Stimulated activated naive CD4-positive, alpha-beta T cell treated with Interleukin-2 at 50 U/mL for 16 hours (primary cell): ENCODE measurements around the gene ACTL6B.
"Not testable (repeated sequence)": the region's sequence is repeated elsewhere in the genome, so short reads cannot be mapped to it uniquely, and the experiment has no call there.

Source experiments
- DNase-seq: peaks from one replicate; lab custom pipeline; 2025; lab: John Stamatoyannopoulos, UW

The ACTL6B gene

DNA sequence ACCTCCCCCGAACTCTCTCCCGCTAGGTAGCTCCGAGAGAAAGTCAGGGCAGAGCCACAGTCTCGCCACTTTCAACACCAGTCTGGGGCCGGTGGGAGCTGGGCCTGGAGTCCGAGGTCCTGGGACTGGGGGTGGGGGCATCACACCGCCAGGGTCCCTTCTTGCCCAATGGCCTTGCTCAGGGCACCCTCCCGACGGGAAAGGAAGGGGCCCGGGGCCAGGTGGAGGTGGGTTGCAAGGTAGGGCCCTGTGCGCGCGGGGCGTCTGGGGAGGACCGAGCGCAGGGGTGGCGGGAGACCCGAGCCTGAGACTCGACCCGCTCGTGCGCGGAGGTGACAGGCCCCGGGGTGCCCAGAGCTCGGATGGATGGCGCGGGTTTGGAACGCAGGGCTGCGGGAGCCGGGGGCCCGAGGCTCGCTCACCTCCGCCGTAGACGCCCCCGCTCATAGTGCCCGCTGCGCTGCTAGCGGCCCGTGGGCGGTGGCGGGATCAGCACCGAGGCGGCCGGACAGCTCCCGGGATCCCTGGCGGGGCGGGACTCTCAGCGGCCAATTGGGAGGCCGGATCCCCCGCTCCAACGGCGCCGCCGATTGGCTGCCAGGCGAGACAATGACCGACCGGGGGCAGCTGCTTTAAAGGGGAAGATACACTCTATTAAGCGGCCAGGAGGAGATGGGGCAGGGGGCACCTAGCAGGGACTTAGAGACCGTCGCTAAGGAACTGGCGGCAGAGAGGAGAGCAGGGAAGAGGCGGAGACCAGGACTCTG is at the start of gene ACTL6B:
Gene ACTL6B, minus strand, starts transcription at position 541 of the 767 bp plus-strand sequence. Its CDS starts 94 bp downstream, at position 447.
- peak; percentile 37 for DNase-seq

DNA sequence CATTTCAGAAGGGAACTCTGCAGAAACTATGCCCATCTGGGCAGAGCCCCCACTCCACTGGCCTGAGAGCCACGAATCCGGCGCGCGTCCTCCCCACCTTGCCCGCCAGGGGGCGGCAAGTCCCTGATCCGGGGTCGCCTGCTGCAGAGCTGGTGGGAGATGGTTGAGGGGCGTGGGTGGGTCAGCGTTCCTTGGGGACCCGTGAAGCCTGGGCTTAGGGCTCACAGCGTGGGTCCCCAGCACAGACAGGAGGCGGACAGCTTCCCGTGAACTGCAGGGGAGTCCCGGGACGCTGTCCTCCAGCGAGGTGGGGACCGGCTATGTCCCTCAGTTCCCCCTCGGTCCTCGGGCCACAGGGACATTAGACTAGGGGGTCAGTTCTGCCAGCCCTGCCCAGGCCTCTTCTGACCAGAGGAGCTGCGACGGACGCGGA is 49.1 kb upstream of the ACTL6B start:
- peak; percentile 62 for DNase-seq

DNA sequence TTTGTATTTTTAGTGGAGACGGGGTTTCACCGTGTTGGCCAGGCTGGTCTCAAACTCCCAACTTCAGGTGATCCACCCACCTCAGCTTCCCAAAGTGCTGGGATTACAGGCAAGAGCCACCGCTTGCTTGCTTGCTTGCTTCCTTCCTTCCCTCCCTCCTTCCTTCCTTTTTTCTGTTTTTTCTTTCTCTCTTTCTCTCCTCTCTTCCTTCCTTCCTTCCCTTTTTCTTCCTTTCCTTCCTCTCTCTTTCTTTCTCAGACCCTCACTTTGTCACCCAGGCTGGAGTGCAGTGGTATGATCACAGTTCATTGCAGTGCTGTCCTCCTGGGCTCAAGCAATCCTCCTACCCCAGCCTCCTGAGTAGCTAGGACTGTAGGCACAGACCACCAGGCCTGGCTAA is 44.8 kb upstream of the ACTL6B start:
- not testable (repeated sequence) for DNase-seq

DNA sequence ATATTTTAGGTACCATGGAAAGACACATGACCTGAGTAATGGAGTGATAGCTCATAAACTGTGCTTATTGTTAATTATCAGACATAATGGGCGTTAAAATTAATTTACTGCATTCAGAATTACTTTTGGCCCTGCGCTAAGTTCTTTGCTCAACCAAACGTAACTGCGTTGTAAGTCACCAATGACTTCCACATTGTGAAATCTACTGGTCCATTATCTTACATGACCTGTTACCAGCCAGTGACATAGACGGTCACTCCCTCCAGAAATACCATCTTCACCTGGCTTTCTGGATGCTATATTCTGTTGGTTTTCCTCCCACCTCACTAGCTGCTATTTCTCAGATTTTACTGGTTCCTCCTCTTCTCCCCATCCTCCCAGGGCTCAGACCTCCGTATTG is 42.8 kb upstream of the ACTL6B start:
- DNase-seq, result no peak

DNA sequence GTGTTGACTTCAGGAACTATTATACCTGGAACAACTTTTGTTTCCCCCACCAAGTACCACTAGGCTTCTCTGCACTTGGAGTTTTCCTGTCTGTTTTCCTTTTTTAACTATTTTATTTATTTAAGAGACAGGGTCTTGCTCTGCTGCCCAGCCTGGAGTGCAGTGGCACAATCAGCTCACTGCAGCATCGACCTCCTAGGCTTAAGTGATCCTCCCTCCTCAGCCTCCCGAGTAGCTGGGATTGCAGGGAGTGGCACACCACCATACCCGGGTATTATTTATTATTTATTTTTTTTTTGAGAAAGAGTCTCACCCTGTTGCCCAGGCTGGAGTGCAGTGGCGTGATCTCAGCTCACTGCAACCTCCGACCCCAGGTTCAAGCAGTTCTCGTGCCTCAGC is 39.9 kb upstream of the ACTL6B start:
- no peak for DNase-seq

DNA sequence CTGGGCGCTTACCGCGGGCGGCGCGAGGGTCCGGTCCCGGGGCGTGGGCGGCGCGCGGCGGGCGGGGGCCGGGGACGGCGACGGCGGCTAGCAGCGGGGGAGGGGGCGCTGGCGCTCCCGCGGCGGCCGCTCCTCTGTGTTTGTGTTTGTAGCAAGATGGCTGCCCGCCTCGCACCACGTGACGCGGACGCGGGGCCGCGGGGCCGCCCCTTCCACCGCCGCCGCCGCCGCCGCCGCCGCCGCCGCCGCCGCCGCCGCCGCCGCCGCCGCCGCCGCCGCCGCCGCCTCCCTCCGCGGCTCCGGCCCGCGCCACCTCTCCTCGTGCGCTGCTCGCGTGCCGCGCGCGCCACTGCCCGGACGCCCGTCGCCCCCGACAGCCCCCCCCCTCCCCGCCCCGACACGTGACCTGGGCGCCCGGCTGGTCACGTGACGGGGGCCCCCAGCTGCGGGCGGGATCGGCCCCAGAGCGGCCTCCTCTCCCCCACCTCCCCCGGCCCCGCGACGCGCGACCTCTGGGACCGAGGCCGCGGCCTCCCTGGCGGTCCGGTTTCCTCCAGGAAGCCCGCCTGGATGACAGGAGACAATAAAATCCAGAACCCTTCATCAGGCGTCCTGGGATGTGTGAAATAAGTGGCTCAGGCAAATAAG is 38.0 kb upstream of the ACTL6B start, which contains the start of gene GIGYF1:
Gene GIGYF1, minus strand, starts transcription at position 153 of the 648 bp plus-strand sequence. CDS start 6,012 bp downstream, outside the sequence.
- DNase-seq, result peak; percentile 78

DNA sequence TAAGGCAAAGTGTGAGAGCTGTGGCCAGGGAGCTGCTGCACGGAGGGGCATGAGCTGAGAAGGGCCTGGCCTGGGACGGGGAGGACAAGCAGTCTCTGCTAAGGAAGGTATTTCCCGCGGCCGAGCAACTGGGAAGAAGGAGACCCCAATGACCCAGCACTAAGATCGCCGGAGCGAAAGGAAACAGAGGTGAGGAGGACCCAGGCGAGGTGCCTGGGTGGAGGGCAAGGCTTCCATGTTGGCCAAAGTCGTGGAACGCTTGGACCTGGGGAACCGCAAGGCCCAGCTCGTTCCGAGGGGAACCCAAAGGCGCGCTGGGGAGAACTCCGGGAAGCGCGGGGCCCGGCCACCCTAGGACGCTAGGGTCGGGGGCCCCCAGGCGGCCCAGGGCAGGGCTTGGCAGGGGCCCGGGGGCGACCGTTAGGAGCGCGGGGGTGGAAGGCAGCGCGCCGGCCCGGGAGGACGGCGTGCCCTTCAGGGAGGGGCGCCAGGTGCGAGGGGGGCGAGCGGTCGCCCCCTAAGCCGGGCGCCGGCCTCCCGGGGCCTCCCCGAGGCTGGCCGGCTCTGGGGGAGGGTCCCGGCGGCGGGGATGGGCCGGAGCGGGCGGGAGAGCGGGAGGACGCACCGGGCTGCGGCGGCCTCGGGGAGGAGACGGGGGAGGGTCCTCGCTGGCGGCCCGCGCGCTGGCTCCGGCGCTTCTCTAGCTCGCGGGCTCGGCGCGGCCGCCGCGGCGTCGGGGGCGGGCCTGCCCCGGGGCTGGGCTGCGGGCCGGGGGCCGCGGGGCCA is 37.3 kb upstream of the ACTL6B start:
- no peak for DNase-seq

DNA sequence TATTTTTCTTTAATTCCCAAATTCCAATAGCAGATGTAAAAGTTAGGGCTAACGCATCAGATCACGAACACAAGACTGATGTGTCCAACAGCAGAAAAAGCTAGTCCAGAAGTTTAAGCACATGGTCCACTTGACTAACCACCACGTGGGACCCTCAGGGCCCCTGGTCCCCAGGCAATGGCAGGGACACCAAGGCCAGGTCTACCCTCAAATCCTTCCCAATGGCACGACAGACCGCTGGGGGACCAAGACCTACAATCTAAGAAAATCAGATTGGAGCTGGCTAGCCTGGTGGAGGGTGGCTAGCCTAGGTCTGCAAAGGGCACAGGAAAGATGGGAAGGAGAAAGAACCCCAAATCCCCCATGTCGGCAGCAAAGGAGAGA is 36.3 kb upstream of the ACTL6B start:
- no peak for DNase-seq

DNA sequence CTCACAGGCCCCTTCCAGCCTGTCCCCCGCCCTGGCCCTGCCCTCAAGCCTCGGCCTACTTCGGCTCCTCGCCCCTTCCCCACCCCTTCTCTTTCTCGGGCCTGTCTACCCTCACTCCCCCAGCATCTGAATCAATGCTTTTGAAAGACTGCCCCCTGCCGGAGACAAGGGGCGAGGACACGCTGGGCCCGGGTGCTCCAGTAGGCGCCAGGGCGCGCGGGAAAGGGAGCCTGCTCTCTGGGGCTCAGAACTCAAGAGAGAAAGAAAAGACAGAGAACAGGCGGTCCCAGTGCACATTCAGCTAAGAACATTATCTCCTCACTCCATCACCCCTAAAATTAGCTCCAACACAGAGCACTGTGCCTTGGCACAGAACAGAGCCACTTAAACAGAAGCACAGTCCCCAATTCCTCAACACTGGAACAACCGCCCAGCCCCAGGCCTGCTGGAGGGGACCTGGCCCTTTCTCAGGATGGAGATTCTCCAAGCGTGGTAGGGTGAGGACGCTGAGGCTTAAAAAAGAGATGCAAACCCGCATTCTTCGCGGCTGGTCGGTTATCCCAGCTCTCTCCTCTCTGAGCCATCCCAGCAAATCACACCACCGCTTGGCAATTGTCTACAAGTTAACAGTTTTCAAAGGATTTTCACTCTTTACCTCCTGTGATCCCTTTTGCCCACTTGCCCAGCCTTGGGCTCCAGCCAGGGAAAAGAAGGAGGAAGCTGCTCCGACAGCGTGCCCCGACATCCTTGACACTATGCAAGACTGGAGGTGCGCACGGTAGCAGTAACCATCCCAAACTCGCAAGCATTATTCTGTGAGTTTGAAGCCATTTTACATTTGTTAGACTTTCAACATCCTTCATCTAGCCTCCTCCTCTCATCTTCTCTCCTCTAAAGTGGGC is 35.7 kb upstream of the ACTL6B start:
- peak; percentile 75 for DNase-seq

DNA sequence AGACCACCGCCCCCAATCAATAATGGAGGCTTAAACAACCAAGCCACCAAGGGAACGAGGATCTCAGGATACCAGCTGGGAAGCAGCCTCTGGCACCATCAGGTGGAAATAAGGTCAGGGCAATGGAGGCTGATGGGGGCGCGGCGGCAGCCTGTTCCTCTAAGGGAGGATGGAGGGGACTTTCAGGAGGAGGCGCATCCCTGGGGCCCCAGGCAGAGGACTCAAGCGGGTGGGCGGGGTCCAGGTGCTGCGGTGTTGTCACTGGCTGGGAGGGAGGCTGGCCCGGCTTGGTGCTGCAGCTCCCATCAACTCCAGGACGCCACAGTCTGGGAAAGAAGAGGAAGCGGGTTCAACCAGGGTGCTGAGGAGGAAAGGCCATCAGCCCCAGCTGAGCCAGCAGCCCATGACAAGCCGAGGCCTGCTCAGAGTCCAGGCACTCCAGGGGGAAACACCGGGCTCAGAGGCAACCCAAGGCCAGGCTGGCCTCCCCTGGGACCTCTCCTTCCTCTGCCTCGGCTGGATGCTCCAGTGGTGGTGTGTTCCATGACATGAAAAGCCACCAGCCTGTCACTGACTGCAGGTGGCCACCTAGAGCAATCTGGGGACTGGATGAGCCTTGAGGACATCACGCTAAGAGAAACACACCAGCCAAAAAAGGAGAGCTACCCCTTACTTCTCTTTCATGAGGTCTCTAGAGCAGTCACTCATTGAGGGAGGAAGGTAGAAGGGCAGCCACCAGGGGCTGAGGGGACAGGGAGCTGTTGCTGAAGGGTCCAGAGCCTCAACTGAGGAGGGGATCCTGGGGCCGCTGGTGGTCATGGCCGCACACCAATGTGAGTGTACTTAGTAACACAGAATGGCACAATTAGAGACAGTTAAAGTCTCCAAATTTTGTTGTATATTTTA is 33.2 kb upstream of the ACTL6B start:
- no peak for DNase-seq

DNA sequence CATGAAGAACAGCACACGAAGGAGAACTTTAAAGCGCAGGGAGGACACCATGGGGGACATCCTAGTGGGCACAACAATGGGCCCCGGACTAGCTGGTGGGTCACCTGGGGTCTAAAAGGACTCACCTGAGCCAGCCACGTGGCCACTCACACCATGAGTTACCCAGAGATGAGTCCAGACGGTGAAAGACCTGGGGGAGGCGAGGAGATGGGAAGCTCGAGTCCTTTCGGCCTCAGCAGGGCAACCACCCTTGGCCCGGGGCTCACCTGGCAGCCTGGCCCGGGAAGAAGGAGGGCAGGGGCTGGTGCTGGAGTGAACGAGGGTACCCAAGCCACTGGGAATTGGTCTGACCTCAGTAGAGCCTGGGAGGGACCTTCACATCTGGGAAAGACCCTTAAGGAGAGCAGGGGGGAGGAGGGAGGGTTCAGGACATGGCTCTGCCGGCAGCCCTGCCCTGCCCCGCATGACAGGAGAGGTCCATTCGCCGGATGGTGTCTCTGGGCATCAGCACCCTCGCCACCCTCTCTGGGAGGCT is 32.1 kb upstream of the ACTL6B start:
- DNase-seq, result no peak

DNA sequence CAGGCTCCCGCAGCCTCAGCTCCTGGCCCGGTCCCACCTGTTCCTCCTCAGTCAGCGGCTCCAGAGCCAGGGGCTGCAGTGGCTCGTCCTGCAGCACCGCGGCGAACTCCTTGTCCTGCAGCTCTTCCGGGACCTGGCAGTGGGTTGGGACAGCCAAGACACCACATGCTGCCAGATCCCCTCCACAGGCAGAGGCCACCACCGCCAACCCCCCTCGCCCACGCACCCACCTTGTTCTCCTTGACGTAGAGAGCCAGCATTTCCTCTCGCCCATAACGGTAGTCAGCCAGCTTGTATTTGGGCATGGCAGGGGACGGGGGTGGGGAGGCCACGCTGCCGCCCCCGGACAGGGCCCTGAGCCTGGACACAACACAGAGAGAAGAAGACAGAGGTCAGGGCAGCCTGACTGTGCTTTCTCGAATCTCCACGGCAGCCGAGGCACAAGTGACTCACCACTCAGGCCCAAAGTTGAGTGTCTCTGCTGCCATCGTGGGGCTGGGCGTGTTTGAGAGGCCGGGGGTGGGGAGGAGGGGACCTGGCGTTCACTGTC is 31.6 kb upstream of the ACTL6B start:
- DNase-seq, result no peak

DNA sequence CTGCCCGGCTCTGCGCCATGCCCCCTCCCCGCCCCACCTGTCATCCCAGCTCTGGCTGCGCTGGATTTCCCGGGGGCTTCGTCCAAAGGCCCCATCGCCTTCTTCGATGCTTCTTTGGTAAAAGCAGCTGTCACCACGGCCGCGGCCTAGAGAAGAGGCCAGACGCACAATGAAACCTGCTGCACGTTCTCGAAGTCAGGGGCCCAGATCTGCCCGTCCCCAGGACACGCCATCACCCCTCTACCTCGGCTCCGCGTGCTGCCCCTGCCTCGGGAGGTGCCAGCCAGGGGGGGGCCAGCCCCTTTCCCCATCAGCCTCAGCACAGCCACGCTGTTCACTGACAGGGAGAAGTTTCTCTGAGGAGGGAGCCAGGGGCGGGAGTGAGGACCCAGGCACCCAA is 31.0 kb upstream of the ACTL6B start:
- DNase-seq, result no peak

DNA sequence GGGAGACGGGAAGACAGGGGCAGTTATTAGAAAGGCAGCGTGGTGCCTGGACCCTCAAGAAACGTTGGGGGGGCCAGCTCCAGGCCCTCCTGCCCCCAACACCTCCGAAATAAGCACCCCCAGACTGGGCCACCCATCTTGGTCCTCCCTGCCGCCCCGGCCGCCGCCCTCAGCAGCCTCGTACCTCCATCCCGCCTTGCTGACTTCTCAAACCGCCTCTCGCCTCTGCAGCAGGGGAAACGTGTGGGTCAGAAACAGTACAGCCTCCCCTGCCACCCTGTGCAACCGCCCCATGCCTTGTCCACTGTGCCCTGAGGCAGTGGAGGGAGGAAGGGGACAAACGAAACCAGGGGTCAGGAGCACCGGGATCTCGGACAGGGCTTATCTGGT is 30.6 kb upstream of the ACTL6B start:
- no peak for DNase-seq

DNA sequence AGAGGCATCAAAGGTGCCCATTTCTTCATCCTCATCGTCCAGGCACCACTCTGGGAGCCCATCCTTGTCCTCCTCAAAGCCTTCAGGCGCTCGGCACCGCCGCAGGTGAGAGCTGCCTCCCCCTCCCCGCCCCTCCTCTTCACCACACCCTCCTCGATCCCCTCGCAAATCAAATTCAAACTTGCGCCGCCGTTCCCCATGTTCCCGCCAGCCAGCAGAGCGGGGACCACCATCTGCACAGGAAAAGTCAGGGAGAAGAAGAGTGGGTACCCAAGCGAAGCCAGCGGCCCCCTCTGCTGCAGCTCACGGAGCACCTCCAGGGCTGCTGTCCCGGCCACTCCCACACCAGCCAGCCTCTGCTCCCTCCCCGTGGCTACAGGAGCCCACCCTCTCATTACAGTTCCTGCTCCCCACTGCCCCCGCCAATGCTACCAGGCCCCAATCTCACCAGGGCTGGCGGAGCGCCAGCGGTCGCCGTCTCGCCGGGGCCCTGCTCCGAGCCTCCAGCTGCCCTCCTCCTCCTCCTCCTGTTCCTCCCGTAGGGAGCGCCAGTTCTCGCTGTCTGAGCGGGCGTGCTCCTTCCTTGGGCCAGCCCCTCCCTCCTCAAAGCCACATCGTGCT is 30.1 kb upstream of the ACTL6B start:
- DNase-seq, result no peak

DNA sequence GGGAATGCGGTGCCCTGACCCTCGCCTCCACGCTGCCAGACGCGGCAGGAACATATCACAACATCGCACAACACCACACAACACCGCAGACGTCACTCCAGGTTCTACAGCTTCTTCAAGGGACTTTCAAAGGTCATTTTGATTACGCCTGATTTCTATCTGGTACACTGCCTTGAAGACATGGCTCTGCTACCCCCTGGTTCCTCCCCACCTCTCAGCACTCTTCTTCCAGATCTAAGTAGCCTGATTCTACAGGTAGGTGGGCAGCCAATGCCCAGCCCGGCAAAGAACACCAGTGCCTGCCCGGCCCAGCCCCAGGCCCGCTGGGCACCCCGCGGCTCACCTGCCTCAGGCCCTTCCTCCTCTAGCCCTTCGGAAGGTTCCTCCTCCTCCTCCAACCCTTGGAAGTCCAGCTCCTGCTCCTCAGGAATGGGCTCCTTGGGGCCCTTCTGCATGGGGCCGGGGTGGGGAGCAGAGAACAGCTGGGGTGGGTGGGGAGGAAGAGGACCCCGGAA is 29.4 kb upstream of the ACTL6B start:
- DNase-seq, result no peak

DNA sequence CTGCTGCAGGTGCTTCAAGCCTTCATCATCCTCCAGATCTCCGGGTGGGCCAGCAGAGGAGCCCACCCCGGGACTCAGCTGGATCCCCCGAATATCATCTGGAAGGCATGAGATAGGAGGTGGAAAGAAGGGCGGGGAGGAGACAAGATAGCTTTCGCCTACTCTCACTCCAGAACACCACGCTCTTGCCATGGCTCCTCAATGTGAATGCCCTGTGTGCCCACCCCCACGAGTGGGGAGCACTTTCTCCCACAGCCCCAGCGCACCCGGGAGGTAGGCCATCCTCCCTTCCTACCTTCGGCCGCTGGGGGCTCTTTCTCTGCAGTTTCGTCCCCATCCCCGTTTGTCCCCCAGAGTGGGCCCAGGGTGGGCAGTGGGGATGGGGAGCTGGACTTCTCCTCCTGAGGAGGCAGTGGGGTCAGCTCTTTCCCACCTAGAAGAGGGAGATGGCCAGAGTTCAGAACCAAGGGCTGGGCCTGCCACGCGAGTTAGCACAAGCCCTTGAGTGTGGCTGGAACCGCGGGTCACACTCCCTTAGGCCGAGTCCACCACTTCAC is 28.9 kb upstream of the ACTL6B start:
- no peak for DNase-seq

DNA sequence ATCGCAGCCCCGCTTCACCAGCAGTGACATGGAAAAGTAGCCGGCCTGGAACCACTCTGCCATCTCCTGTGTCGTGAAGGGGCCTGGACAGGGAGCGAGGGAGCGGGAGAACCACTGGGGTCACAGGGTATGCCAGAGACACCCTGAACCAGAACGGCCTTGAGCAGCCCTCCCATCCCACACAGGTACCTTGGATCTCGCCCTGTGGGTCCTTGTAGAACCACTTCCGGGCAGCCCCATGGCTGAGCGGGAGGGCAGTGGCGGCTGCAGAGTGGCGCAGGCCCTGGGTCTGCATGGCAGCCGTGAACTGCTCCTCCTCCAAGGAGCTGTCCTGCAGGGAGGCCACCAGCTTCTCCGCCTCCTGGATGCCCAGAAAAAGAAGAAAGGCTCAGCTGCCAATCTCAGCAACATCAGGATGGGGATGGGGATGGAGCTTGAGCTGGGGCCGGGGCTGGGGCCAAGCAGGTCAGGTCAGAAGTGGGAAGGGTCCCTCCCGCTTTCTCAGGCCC is 28.3 kb upstream of the ACTL6B start:
- DNase-seq, result no peak
